HEK293T (cell line): Measurements from ENCODE around the gene BRPF1.

Experiments
- CTBP1 ChIP-seq: fragments of 450-650 bp; IDR thresholded peaks from 2 replicates; pipeline ENCODE4 v1.6.1; 2016; ENCODE audit warnings: borderline replicate concordance
- ELF4 ChIP-seq: fragments of 450-650 bp; IDR thresholded peaks from 2 replicates; pipeline ENCODE4 v1.6.1; 2017; ENCODE audit warnings: antibody characterized with exemption
- FOXA1 ChIP-seq: fragments of 450-650 bp; IDR thresholded peaks from 2 replicates; pipeline ENCODE4 v1.6.1; 2016; ENCODE audit warnings: mild to moderate bottlenecking
- FOXK2 ChIP-seq: fragments of 450-650 bp; IDR thresholded peaks from 2 replicates; pipeline ENCODE4 v1.6.1; 2016; ENCODE audit warnings: mild to moderate bottlenecking
- FOXM1 ChIP-seq: fragments of 450-650 bp; IDR thresholded peaks from 2 replicates; pipeline ENCODE4 v1.6.1; 2017; ENCODE audit warnings: mild to moderate bottlenecking, borderline replicate concordance
- HDGF ChIP-seq: fragments of 450-650 bp; IDR thresholded peaks from 2 replicates; pipeline ENCODE4 v1.6.1; 2017; ENCODE audit warnings: antibody characterized with exemption, borderline replicate concordance
- NFRKB ChIP-seq: fragments of 450-650 bp; IDR thresholded peaks from 2 replicates; pipeline ENCODE4 v1.6.1; 2016; ENCODE audit warnings: mild to moderate bottlenecking, moderate library complexity
- SP1 ChIP-seq: fragments of 450-650 bp; IDR thresholded peaks from 2 replicates; pipeline ENCODE4 v1.6.1; 2017
- SUZ12 ChIP-seq: fragments of 450-650 bp; IDR thresholded peaks from 2 replicates; pipeline ENCODE4 v1.6.1; 2016; ENCODE audit warnings: mild to moderate bottlenecking
- TARDBP ChIP-seq: fragments of 450-650 bp; IDR thresholded peaks from 2 replicates; pipeline ENCODE4 v1.6.1; 2016

DNA sequence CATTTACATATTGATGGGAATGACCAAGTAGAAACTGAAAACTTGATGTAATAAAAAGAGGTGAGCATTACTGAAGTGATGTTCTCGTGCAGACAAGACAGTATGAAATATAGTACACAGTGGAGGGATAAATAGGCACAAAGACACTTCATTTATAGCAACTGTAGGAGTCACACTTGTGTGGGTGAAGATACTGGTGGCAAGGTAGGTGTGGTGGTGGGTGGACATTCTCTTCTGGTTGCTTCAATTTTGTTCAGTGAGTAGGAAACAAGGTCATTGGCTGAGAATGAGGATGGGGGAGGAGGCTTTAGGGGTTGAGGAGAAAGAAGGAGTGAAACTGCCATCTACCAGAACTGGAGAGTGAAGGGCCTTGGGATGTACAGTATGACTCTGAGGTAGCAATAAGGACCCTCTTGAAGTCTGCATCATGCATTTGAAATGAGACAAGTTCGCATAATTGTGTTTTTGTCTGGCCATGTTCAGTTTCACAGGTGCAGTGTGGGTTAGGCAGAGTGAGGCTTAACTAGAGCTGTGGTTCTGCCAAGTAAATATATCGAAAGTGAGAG, 21.3 kb upstream of the BRPF1 start:
- no peak for TF ChIP-seq FOXM1
- TF ChIP-seq ELF4 = no peak
- no peak for TF ChIP-seq NFRKB
- no peak for TF ChIP-seq CTBP1
- TF ChIP-seq SUZ12 = no peak
- no peak for TF ChIP-seq TARDBP
- TF ChIP-seq FOXA1 = no peak
- TF ChIP-seq HDGF = no peak
- TF ChIP-seq SP1 = no peak
- TF ChIP-seq FOXK2 = no peak
